22Rv1 (cell line): ENCODE data around the gene HHIP.

Source experiments
- H3K27ac ChIP-seq: fragments of 450-650 bp; 2 replicates; pipeline ENCODE4 v1.5.1; 2017
- CTCF ChIP-seq: fragments of 450-650 bp; IDR thresholded peaks from 2 replicates; pipeline ENCODE4 v1.5.1; 2017; ENCODE audit warnings: mild to moderate bottlenecking
- ZFX ChIP-seq: fragments of 450-650 bp; IDR thresholded peaks from 2 replicates; pipeline ENCODE4 v1.6.1; 2017; ENCODE audit warnings: antibody characterized with exemption, borderline replicate concordance

The HHIP gene

GRCh38 chr4:144674711-144675110 lies 28.8 kb downstream of the HHIP start:
- no peak overlapping the region for H3K27ac ChIP-seq
- TF ChIP-seq CTCF: no peak
- TF ChIP-seq ZFX: no peak

DNA sequence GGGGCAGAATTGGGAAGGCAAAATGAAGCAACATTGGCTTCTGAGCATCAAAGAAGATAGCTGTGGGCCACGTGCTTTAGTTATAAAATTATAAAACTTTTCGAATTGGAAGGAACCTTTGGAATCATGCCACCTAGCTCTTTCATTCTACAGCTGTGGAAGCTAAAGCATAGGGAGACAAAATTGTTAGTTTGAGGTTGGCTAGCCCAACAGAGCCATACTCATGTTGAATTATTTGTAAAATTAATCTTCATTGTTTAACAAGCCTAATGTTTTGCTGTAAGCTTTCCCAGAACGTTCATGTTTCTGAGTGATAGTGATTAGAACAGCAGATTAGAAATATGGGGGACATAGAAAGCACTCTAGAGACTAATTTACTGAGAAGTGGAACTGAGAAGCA lies 35.9 kb downstream of the HHIP start:
- no peak for TF ChIP-seq ZFX
- no peak overlapping the region for H3K27ac ChIP-seq

DNA sequence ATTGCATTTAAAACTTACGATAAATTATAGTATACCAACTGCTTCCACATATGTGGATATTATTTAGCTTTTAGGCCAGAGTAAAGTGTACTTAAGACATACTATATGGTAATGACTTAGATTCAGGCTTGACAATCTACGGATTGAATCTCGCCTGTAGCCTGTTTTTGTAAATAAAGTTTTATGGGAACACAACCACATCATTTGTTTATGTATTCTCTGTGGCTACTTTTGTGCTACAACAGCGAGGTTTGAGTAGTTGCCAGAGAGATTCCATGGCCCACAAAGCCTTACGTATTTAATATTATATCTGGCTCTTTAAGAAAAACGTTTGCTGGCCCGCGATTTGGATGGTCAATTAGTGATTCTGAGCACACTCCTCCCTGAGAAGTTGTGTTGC lies 37.6 kb downstream of the HHIP start:
- no peak overlapping the region for H3K27ac ChIP-seq
- TF ChIP-seq CTCF: no peak
- no peak for TF ChIP-seq ZFX

- no peak for TF ChIP-seq ZFX
- TF ChIP-seq CTCF: no peak
- no peak overlapping the region for H3K27ac ChIP-seq
Observed at GRCh38 chr4:144685911-144686310, 40.0 kb downstream of the HHIP start.

DNA sequence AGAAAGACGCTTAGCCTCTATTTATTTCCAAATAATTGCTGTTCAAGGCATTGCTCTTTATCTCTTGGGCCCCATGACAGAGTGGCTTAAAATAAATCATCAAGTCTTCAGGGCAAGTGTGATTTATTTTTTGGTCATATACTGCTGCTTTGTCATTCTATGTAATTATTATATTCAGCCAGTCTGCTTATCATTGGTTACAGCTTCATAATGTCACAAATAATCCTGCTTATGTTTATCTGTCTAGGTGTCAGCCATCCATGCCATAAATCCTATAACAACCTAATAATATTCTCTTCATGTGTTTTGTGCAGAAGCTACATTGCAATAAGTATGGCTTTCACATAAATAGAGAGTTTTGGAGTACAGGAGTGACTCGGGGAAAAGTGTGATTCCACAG lies 41.0 kb downstream of the HHIP start:
- no peak overlapping the region for H3K27ac ChIP-seq
- no peak for TF ChIP-seq ZFX
- TF ChIP-seq CTCF: no peak

DNA sequence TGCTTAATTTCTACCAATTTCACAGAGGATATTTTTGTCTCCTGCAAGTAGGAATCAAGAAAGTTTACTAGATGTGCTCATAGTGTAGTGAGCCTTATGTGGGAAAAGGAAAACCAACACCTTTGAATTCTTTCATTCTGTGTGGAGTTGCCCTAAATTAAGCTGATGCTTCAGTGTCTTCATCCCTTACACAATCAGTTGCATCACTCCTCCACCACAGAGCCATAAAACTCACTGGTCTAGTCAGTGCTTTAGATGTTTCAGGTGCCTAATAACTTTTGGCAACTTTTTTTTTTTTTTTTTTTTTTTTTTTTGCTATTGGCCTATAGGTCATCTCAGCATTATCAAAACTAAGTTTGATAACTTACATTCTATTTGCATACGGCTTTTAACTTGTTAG lies 41.5 kb downstream of the HHIP start:
- TF ChIP-seq CTCF (no peak), ZFX (no peak)
- no peak overlapping the region for H3K27ac ChIP-seq

- no peak for TF ChIP-seq CTCF
- no peak for TF ChIP-seq ZFX
- H3K27ac ChIP-seq: no peak overlapping the region
Observed at GRCh38 chr4:144688035-144688569, 42.1 kb downstream of the HHIP start.

DNA sequence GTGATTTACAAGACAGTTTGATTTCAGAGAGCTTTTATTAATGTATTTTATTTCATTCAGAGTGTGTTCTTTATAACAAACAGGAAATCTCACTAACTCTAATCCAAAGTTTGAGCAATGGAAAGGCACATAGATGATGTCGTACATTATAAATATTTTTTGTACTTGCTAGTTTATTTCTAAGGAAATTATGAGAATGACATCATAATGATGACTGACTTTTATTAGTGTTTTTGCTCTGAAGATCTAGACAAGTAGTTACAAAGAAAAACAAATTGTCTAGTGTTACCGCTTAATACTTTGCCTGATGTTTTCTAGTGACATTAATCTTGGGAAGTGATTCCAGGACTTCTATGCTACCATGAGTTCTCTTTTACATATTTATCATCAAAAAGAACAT lies 43.2 kb downstream of the HHIP start:
- no peak overlapping the region for H3K27ac ChIP-seq
- TF ChIP-seq CTCF: no peak
- no peak for TF ChIP-seq ZFX
